ENCODE measurements around the gene NUP54.

NUP54 gene, protein sequence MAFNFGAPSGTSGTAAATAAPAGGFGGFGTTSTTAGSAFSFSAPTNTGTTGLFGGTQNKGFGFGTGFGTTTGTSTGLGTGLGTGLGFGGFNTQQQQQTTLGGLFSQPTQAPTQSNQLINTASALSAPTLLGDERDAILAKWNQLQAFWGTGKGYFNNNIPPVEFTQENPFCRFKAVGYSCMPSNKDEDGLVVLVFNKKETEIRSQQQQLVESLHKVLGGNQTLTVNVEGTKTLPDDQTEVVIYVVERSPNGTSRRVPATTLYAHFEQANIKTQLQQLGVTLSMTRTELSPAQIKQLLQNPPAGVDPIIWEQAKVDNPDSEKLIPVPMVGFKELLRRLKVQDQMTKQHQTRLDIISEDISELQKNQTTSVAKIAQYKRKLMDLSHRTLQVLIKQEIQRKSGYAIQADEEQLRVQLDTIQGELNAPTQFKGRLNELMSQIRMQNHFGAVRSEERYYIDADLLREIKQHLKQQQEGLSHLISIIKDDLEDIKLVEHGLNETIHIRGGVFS

DNA sequence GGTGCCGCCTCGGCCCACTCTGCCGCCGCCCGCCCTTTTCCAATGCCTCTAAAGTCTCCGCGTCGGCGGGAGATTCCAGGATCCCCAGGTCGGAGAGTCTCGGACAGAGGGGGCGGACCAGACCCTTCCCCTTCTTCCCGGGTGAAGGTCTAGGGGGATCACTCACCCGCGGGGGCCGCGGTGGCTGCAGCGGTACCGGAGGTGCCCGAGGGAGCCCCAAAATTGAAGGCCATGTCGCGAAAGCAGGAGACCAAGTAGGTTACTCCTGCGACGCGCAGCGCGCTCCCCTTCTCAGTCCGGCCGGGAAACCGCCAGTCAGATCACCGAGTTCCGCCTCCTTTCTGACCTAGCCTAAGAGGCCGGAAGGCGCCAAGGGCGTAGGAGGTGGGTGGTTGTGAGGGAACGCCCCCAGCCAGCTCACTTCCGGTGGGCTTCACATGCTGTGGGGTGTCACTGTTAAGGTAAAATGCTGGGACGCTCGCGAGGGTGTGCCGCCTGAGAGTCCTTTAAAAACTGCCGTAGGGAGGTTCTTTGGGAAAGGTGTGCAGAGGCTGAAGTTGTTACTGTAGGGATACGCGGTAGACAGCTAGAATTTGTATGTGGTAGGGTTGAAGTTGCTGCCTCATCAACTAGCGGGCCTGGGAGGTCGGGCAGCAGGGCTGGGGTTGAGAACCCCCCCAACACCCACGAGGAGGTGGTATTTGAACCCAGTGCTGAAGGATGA lies at the start of gene NUP54:
Gene NUP54, minus strand, starts transcription at position 256 of the 724 bp plus-strand sequence. Its CDS starts 23 bp downstream, at position 233.
- DNase-seq: peak; percentile 87

DNA sequence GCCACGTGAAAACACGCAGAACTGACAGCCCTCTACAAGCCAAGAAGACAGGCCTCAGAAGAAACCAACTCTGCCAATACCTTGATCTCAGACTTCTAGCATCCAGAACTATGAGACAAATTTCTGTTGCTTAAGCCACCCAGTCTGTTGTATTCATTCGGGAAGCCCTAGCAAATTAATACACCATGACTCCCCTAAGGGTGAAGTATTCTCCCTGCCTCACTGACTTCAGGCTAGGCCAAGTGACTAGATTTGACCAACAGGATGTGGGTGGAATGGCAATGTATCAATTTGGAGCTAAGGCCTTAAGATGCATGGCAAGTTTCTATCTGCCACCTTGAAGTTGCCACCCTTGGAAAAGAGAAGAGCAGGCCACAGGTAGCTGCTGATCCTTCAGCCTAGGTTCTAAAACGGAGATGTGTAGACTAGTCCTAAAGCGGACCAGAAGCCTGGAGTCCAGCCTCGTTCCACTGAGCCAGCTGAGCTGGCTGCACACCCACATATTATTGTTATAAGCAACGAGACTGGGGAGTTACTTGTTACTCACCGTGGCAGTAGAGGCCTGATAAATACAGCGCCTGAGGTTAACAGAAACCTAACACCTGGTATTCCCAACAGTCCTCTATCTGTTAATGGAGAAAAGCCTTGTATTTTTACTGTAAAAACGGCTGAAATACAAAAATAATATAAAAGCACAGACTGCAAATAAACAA lies 49.0 kb upstream of the NUP54 start:
- DNase-seq: no peak

DNA sequence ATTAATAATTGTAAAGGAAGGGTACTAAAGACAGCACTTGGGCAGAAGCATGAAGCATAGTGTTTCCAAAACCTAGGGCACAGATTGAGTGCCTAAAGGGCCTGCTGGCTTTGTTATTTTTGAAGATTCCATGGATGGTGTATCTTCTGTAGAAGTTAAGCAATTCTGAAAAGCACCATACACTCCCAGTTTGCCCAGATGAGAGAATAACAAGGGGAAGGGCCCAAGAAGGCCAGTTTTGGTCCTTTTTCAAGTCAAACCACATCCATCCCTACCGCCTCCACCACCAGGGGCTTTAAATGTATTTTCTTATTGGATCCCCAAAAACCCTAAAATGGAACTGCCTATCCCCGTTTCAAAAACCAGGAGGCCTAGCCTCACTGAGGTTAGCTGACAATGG lies 48.2 kb upstream of the NUP54 start:
- DNase-seq: no peak

DNA sequence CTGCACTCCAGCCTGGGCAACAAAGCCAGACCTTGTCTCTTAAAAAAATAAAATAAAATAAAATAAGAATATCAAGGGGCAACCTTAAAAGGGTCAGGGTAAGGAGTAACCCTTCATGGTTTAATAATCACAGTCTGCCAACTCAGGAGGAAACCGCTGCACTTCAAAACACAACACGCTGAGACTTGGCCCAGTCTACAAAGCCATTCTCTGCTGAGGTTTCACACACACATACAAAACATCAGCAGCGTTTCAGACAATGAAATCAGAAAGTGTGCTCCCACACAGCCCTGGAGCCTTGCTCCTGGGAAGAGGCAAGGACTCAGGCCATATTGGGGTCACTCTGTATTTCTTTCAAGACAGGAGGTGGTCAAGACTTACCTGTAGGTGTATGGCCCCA lies 47.1 kb upstream of the NUP54 start:
- DNase-seq: no peak

DNA sequence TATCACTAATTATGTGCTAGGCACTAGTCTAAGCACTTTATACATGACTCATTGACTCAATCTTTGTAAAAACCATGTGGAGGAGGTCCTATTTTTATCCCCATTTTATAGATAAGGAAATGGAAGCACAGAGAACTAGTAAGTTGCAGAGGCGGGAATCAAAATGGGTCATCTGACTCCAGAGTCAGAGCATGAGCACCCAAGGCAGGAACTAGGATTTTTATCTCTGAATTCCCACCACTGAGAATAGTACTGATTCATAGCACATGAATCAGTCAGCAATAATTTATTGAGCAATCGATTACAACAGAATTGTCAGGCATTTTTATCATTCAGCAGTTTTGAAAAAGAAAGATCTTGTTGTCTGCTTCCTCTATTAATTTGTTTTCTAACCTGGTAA lies 46.1 kb upstream of the NUP54 start:
- no peak for DNase-seq

DNA sequence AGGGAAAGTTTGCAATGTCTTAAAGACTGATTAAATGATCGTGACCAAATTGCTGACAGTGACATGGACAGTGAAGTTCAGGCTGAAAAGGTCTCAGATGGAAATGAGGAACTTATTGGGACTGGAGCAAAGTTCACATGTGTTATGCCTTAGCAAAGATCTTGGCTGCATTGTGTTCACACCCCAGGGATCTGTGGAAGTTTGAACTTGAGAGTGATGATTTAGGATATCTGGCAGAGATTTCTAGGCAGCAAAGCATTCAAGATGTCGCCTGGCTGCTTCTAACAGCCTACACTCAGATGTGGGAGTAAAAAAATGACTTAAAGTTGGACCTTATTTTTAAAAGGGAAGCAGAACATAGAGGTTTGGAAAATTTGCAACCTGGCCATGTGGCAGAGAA lies 44.0 kb upstream of the NUP54 start:
- DNase-seq: no peak

DNA sequence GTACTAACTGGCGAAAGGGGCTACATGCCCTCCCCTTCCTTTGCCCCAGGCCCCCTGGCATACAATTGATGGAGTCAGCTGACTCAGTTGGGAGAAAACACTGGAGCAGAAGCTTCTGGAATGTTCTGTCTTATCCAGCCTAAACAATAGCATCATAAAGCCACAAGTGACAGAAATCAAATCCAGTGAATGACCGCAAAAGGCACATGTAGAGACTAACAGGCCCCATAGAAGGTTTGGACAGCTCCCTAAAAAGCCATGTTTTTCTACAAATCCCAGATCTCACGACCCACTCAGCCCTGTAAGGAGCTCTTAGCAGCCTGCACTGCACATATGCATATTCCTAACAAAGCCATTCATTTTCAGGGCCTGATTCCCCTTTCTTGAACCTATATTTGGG lies 40.4 kb upstream of the NUP54 start:
- no peak for DNase-seq

DNA sequence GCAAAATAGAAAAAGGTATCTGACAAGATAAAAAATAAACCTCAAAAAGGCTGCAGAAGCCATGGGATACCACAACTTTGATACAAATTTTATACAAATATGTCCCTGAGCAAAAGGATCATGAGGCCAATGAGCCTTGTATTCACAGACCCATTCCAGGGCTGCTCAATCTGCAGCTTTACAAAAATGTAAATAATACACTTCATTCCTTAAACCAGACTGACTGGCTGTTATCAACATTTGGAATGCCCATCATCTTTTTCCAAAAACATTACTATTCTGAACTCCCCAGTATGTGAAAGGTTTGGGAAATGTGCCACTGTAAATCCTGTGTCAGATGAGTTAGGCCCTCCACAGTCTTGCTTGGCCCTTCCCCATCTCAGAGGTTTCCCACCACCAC lies 40.0 kb upstream of the NUP54 start:
- no peak for DNase-seq

DNA sequence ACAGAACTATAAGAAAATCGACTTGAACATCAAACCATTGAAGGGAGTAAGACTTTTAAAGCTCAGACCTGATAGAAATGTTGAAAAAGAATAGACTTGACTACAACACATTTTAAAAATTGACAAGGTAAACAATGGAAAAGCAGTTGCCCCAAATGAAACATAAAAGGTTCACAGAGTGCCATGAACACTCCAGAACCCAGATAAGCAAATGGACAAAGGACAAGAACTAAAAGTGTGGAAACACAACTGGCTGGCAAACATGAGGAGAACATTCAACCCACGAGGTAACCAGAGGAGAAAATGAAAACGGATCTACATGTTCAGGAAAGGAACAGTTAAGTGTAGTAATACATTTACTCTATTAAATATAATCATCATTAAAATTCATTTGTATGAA lies 39.0 kb upstream of the NUP54 start:
- DNase-seq: no peak

DNA sequence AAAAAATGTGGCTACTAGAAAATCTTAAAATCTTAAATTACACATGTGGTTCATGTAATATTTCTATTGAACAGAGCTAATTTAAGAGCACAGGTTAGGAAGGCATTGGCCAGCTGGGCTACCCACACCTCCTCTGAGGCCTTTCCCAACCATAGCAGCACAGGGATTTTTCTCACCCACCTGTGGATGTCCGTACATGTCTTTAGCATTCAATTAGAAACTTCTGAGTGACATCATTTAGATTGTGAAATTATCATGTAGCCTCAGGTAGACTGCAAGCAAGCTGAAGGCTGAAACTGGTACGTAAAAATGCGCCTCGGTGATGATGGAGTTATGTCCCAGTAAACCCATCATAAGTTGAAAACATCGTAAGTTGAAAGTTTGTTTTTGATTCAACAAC lies 34.3 kb upstream of the NUP54 start:
- no peak for DNase-seq

DNA sequence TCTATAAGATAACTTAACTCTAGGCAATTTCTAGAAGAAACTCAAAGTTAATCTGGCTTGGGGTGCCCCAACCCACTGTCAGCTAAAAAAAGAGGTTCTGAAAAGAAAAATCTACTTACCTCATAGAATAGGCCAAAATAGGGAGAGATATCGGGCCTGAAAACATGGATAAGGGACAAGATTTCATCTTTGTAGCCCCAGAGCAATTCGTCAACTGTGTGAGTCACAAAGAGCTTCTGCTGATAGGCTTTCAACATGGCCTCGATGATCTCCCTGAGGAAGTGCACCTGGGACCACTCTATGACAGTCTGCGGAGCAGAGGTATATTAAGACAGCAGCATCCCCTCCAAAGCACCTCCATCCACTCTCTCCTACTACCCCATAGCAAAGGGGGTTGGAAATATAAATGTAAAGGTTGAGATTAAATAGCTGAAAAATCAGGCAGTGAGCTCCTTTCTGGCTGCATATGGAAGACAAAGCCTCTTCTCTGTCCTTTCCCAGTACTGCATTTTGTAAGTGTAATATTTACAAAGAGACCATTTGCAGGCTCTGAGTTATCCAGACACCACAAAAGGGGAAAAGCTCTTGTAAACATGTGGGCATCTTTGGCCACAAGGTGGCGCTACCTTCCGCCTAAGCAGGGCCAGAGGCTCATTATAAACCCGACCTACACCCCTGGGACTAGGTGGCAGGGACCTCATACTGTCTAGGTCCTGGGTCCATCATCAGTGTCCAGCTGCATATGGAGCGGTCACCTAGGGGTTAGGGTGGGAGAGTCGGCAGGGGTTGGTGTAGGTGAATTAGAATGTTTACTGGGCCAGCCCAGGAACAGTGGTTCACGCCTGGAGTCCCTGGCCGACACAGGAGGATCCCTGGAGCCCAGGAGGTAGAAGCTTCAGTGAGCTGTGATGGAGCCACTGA lies 31.5 kb upstream of the NUP54 start:
- peak; percentile 77 for DNase-seq

DNA sequence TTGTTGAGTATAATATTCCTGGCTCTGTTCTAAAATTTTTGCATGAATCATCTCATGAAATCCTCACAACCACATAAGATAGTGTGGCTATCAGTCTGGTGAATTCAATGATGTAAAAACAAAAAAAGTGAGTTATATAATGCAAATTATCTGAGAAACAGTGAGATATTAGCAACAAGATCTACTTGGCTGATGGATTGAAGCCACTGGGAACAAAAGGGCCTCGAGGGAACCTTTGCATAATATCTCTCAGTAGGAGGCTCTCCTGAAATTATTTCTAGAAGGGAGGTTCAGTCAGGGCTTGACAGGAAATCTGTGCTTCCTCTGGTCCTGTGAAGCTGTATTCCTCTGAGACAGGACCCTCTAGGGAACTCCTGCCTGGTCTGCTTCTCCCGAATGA lies 30.1 kb upstream of the NUP54 start:
- no peak for DNase-seq

DNA sequence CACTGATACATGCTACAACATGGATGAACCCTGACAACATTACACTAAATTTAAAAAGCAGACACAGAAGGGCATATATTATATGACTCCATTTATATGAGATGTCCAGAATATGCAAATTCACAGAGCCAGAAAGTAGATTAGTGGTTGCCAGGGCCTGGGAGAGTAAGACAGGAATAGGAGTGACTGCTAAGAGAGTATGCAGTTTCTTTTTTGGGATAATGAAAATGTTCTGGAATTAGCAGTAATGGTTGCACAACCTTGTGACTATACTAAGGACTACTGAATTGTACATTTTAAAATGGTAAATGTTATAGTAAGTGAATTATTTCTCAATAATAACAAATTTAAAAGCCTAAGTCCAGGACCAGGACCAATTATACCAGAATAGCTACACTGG lies 29.5 kb upstream of the NUP54 start:
- DNase-seq: no peak

DNA sequence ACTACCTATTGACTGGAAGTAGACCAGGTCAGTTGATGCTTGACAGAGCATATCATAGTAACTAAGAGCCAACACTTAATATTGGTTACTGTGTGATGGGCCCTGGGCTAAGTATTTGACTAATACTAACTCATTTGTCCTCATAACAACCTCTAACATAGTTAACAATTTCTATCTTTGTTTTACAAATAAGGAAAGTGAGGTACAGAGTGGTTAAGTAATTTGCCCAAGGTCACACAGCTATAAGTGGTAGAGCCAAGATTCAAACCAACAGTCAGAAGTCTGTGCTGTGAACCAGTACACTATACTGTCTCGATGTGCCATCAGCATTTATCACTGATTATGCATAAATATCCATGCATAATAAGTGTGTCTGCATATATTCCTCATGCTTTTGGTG lies 27.1 kb upstream of the NUP54 start:
- no peak for DNase-seq

DNA sequence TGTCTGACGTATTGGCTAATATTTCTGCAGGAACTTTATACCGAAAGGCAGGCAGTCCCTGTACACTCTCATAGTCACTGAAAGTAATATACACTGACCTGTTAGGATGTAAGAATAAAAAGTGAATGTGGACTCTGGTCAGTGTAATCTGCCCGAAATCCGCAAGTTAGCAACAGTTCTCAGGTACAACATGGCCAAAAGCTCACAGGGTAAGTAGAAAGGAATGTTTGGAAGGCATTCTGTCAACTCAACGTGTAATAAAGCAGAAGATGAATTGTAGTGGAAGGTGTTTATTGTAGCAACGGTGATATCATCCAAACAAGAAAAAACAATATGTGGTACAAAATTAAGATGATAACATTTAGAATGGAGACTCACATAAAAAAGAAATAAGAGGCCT lies 26.0 kb upstream of the NUP54 start:
- DNase-seq: no peak

DNA sequence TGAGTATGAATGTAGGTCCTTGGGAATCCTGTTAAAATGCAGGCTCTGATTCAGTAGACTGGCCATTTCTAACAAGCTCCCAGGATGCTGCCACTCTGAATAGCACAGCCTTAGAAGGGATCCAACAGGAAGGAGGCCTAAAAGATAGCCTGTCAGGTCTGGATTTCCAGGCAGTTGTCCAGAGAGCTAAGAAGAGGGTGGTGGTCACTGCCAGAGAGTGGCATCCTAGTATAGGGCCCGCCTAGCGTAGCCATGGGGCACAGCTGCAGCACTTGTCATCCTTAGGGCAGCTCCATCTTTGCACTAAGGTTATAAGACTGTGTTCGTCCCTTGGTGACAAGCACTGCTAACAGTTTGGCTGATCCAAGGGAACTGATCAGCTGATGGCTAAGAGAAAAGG lies 20.5 kb upstream of the NUP54 start:
- no peak for DNase-seq

DNA sequence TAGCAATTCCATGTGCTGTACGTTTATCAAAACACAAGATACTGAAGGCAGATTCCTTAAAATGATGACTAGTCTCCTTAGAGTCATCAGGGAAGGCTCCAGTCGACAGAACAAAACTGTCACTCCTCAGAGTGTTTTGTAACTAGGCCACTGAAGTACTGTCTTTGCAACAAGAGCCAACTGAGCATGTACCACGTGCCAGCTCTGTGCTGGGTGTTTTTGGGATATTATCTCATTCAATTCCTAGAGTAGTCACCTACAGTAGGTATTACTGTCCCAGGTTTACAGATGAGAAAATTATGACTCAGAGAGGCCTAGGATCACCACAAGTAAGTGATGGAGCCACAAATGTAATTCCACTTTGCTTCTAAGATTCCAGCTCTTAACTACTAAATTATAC lies 18.3 kb upstream of the NUP54 start:
- DNase-seq: no peak

DNA sequence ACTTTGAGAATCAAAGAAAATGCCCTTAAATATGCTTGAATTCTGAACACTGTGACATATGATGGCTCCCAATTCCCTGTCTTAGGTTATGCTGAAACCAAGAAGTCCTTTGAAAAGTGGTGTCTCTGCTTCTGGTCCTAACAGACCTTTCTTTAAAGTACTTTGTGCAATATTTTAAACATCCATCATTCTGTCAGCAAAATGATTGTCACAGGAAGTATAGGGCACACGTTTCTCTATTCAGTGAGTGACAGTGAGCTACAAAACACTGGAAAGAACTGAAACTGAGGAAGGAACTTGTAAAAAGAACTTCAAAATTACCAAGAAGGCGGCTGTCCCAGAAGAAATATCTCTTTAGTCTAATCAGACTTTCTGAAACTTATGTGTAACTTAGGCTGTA lies 12.2 kb upstream of the NUP54 start:
- DNase-seq: no peak

DNA sequence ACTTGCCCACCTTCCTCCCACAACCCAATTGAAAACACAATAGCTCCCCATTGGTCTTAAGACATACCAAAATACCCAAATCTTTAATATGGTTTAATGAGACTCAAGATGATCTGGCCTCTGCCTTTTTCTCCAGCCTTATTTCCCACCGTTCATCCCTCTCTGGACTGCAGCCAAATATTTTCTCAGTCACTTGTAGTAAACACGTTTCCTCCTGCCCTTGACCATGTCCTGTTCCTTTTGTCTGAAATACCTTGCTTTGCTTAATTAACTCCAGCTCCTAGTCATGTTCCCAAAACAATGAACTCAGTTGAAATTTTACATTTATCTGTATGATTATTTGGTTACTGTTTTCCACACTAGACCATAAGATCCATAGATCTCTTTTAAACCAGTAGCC lies 8.4 kb upstream of the NUP54 start:
- DNase-seq: no peak

DNA sequence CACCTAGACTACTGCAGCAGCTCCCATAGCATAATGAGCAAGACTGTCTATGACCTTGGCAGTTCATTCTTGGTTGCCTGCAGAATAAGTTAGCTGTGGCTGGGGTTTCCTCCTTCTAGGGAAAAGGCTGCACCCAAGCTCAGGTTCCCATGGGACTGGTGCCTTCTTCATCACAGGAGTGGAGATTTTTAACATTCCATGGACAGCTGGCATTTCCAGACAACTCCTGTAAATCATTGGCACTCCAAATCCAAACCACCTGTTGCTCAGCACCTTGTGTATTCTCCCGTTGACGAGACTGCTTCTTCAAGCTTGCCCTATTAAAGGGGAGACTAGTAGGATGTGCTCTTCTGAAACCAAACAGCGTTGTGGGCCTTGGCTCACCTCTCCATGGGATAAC lies 7.8 kb upstream of the NUP54 start:
- DNase-seq: no peak

DNA sequence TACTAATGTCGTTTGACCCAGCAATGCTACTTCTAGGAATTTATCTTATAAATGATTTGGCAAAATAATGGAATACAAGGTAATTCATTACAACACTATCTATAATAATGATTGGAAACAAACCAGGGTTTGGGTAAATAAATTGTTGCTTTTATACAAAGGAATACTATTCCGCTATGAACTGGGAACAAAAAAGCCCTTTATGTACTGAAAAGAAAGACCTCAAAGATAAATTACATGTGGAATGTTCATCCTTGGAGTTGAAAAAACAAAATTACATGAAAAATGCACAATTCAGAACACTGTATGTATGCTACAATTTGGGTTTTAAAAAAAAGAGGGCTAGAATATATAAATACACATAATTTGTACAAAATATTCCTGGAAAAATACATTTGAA lies 5.2 kb upstream of the NUP54 start:
- no peak for DNase-seq

DNA sequence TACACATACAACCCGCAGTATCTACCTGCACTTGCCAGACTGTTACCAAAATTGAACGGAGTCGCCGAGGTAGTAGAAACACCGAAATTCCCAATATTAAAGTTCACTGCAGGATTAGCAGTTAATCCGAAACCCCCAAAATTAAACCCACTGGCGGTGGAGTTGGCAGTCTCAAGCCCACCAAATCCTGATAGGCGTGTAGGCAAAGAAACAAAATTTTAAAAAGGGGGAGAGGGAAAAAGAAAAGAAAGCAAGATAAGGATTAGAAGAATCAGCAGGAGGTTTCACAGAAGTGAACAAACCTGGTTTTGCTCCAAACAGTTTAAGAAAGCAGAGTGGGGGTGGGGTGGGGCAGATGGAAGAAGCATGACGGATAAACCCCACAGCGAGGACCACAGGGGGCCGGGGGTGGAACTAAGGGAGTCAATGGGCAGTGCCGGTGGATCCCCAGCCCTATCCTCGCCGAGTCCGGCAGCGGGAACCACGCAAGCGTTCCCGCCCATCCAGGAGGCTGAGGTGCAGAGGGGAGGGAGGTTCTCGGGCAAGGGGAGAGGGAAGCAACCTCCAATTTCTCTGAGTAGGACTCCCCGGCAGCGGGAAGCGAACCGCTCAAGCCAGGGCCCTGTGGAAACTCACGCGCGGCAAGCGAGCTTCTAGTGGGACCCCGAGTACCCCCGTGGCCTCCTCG lies 599 bp downstream of the NUP54 start:
- peak; percentile 21 for DNase-seq
